HG03575 (cell line): ENCODE data around the gene HSD3B7.
"Not testable (repeated sequence)": the region's sequence is repeated elsewhere in the genome, so short reads cannot be mapped to it uniquely, and the experiment has no call there.

Experiments used
- ATAC-seq: cut with Tn5 transposase; IDR thresholded peaks from one replicate; pipeline ENCODE4 v1.9.1; 2021; ENCODE audit not compliant: unreplicated experiment, insufficient number of reproducible peaks, low FRiP score; ENCODE audit errors: extremely low read depth

The HSD3B7 gene

GRCh38 chr16:30984669-30985400 is at the start of gene HSD3B7:
TSS of gene HSD3B7 (plus strand) at chr16:30985207. CDS start at chr16:30985659, 452 bp downstream.
- no peak for ATAC-seq

- ATAC-seq = no peak
These were observed 47.3 kb upstream of the HSD3B7 start for GRCh38 chr16:30937692-30938091.

GRCh38 chr16:30939571-30939970 is 45.4 kb upstream of the HSD3B7 start:
- not testable (repeated sequence) for ATAC-seq

DNA sequence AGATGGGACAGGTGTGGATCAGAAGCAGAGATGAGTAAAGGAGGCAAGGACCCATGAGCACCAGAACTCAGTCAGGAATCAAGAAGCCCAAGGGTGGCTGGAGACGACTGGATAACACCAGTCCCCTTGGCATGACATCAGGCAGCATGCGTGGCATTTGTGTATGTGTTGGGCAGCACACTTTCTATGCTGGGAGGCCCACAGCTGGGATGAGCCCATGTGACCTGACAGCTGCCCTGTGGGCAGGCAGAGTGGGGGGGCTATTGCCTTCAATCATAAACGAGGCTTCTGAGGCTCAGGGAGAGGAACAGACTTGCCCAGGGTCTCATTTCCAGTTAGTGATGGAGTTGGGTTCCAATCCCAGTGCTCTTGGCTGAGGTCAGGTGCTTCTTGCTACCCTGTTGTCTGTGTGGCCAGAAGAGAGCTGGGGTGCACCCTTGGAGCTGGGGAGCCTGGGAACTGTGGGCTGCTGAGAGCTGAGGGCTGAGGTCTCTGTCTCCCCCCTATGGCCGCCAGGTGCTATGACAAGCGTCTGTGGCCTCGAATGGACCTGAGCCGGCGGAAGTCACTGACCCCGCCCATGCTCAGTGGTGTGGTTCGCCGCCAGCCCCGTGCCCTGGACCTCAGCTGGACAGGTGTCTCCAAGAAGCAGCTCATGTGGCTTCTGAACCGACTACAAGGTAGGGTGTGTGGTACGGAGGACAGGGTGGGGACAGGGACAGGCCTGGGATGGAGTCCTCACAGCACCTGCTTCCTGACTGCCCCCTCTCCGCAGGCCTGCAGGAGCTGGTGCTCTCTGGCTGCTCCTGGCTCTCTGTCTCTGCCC is 43.2 kb upstream of the HSD3B7 start:
- ATAC-seq = no peak

- no peak for ATAC-seq
These were observed 42.6 kb upstream of the HSD3B7 start for GRCh38 chr16:30942426-30942806.

GRCh38 chr16:30944352-30944751 is 40.7 kb upstream of the HSD3B7 start:
- no peak for ATAC-seq

GRCh38 chr16:30946671-30947540 is 38.1 kb upstream of the HSD3B7 start:
- ATAC-seq = no peak

GRCh38 chr16:30947541-30947858 is 37.5 kb upstream of the HSD3B7 start:
- no peak for ATAC-seq

DNA sequence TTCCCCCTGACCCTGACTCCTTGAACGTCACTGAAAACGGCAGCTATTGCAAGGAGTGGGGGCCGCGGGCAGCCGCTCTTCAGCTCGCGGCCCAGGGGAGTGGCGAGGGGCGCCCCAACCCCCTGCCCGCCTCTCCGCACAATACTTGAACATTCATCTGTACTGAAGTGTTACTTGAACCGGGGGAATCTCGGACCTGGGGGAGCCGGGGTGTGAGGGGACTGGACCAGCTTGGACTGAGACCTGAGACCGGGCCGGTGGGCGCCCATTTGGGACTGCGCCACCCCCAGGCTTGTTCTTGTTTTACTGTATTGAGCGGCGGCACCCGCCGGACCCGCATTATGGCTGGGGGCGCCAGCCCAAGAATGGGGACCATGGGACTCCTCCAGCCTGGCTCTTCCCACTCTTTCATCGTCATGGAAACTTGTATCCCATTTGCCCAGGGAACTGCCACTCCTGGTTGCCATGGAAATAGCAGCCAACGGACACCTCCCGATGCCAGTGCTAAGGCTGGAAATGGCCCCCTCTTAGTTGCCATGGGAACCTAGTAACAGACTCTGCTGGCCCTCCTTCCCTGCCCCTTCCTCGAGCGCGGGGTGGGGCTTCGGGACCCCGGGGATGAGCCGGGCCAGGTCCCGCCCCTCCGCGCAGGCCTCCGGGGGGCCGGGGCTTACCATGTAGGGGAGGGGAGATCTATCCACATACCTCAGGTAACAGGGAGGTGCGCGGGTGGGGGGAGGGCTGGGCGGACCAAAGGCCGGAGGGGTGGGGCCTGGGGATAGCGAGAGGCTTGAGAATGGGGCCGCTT is 36.9 kb upstream of the HSD3B7 start:
- ATAC-seq = no peak

DNA sequence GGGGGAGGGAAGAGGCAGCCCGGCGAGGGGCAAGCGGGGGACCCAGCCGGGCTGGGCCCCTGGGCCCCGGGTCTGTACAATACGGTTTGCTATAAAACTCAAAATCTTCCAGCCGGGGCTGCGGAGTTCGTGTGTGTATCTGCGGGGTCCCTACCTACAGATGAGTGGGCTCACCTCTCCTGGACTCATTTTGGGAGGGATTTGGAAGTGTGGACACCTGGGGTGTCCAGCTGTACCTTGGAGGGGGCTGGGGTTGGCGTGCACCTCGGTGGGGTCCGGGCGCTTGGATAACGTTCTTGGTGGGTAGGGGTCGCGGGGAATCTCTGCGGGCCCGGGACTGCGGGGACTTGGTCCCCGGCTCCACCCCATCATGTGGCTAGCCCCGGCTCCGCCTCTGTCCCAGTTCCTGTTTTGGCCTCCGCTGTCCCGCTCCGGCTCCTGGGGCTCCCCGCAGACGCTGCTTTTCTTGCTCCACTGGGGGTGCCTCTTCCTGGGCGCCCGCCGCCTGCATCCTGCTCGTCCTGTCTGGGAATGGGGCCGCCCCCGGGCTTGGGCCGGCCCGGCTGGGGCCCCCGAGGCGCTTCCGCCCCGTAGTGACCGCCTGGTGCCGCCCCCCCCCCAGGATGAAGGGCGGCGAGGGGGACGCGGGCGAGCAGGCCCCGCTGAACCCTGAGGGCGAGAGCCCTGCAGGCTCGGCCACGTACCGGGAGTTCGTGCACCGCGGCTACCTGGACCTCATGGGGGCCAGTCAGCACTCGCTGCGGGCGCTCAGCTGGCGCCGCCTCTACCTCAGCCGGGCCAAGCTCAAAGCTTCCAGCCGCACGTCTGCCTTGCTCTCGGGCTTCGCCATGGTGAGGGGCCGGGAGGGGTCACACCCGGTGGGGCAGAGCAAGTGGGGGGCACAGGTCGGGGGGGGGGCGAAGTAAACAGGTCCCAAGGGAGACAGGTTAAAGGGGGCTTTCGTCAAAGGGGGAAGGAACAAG is 36.0 kb upstream of the HSD3B7 start, which contains the start of gene ORAI3:
Gene ORAI3 (plus strand): TSS at position 402 of the 983 bp plus-strand sequence. CDS start 222 bp downstream, at position 624.
- no peak for ATAC-seq

- ATAC-seq = no peak
These were observed 35.1 kb upstream of the HSD3B7 start for GRCh38 chr16:30949650-30950515.

DNA sequence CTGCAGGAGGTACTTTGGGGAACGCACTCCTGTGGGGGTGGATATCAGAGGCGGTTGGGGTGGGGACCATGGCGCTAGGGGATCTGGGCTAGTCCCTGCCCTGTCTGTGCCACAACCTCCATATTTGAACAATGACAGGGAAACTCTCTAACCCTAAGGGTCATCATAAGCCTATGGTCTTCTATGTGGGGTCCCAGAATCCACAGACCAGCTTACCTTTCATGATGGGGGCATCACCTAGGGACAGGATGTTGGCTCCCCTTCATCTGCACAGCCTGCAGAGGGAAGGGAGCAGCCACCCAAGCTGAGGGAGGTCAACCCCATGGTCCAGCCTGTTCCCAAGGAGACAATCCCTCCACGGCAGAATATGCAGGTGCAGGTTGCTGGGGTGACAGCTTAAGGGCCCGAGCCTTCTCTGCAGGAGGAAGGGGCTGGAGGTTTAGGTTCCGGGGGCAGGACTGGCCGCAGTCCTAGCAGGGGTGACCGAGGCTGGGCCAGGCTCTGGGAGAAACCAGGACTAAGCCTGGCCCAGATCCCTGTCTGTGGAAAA is 34.4 kb upstream of the HSD3B7 start:
- ATAC-seq = no peak

GRCh38 chr16:30951193-30951592 is 33.8 kb upstream of the HSD3B7 start:
- no peak for ATAC-seq

GRCh38 chr16:30951750-30952149 is 33.3 kb upstream of the HSD3B7 start:
- ATAC-seq = no peak

DNA sequence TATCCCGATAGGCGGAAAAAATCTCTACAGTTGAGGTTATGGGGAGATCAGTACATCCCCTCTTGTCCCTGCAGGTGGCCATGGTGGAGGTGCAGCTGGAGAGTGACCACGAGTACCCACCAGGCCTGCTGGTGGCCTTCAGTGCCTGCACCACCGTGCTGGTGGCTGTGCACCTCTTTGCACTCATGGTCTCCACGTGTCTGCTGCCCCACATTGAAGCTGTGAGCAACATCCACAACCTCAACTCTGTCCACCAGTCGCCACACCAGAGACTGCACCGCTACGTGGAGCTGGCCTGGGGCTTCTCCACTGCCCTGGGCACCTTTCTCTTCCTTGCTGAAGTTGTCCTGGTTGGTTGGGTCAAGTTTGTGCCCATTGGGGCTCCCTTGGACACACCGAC is 31.9 kb upstream of the HSD3B7 start:
- ATAC-seq = no peak

- ATAC-seq = no peak
These were observed 31.4 kb upstream of the HSD3B7 start for GRCh38 chr16:30953511-30954124.
